ENCODE results near the gene JAK2.

GRCh38 chr9:4946937-4947336 lies 38.1 kb upstream of the JAK2 start:
- TF ChIP-seq, protein P1, sequence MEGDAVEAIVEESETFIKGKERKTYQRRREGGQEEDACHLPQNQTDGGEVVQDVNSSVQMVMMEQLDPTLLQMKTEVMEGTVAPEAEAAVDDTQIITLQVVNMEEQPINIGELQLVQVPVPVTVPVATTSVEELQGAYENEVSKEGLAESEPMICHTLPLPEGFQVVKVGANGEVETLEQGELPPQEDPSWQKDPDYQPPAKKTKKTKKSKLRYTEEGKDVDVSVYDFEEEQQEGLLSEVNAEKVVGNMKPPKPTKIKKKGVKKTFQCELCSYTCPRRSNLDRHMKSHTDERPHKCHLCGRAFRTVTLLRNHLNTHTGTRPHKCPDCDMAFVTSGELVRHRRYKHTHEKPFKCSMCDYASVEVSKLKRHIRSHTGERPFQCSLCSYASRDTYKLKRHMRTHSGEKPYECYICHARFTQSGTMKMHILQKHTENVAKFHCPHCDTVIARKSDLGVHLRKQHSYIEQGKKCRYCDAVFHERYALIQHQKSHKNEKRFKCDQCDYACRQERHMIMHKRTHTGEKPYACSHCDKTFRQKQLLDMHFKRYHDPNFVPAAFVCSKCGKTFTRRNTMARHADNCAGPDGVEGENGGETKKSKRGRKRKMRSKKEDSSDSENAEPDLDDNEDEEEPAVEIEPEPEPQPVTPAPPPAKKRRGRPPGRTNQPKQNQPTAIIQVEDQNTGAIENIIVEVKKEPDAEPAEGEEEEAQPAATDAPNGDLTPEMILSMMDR (IDR thresholded peaks at IDR 0.05; ENCODE audit: poor library complexity) = no peak
- no peak for TF ChIP-seq EZH2phosphoT487 (IDR thresholded peaks at IDR 0.05; ENCODE audit: low read depth, severe bottlenecking, unreplicated experiment)
